HG02678 (cell line): ENCODE data around the gene RGS2.
A peak's percentile ranks its signal among the peaks of the same experiment; 100 is the strongest.

Source experiments
- ATAC-seq: cut with Tn5 transposase; IDR thresholded peaks from one replicate; pipeline ENCODE4 v1.9.1; 2021; ENCODE audit warnings: mild to moderate bottlenecking, moderate library complexity; ENCODE audit not compliant: unreplicated experiment

Gene RGS2

GRCh38 chr1:192795916-192796618, 12.8 kb upstream of the RGS2 start:
- ATAC-seq, result no peak

GRCh38 chr1:192797143-192797542, 11.7 kb upstream of the RGS2 start:
- no peak for ATAC-seq

GRCh38 chr1:192797891-192798290, 10.9 kb upstream of the RGS2 start:
- ATAC-seq, result no peak

- ATAC-seq, result no peak
Measured at GRCh38 chr1:192801451-192801850, 7.4 kb upstream of the RGS2 start.

- ATAC-seq, result no peak
Measured at GRCh38 chr1:192802406-192802805, 6.4 kb upstream of the RGS2 start.

GRCh38 chr1:192803501-192803900, 5.3 kb upstream of the RGS2 start:
- ATAC-seq, result no peak

- peak; percentile 17 for ATAC-seq
Measured at GRCh38 chr1:192805832-192806323, 3.0 kb upstream of the RGS2 start.

GRCh38 chr1:192807211-192808162, 1.4 kb upstream of the RGS2 start:
- ATAC-seq, result peak; percentile 25

GRCh38 chr1:192808163-192808517, 699 bp upstream of the RGS2 start:
- no peak for ATAC-seq

GRCh38 chr1:192809307-192810252, 741 bp downstream of the RGS2 start:
- ATAC-seq, result no peak

- peak; percentile 18 for ATAC-seq
Measured at GRCh38 chr1:192810253-192810880, 1.5 kb downstream of the RGS2 start.

GRCh38 chr1:192811006-192811405, 2.2 kb downstream of the RGS2 start:
- no peak for ATAC-seq

- ATAC-seq, result no peak
Measured at GRCh38 chr1:192811594-192812239, 2.9 kb downstream of the RGS2 start.

GRCh38 chr1:192812420-192813209, 3.8 kb downstream of the RGS2 start:
- no peak for ATAC-seq

- ATAC-seq, result no peak
Measured at GRCh38 chr1:192814805-192815204, 6.0 kb downstream of the RGS2 start.

GRCh38 chr1:192817246-192817645, 8.4 kb downstream of the RGS2 start:
- no peak for ATAC-seq

GRCh38 chr1:192821296-192821695, 12.5 kb downstream of the RGS2 start:
- ATAC-seq, result no peak

GRCh38 chr1:192824511-192824910, 15.7 kb downstream of the RGS2 start:
- ATAC-seq, result no peak
